OCI-LY7 (cell line): ENCODE results near the gene ANP32A. TPM values are rescaled to one million over a fixed set of nuclear protein-coding genes. Genes with fewer than 3 reads are reported as not detected.
A peak's percentile ranks its signal among the peaks of the same experiment; 100 is the strongest.

Experiments used
- Bru-seq: library from RNA; stranded (reverse); fragments of 400-500 nt; gene quantifications from one replicate; lab custom pipeline; 2021; lab: Mats Ljungman, UMichigan
- BruChase-seq, 2 experiments: library from RNA; stranded (reverse); fragments of 400-500 nt; gene quantifications; one replicate each; lab custom pipeline; 2021; lab: Mats Ljungman, UMichigan
- BruUV-seq: library from RNA; stranded (reverse); fragments of 400-500 nt; replicated peaks from 2 replicates; lab custom pipeline; 2021; lab: Mats Ljungman, UMichigan
- CTCF ChIA-PET: fragments of 300-600 bp; sonication (Branson Sonifier 250); formaldehyde crosslinking; loops from one replicate; lab custom pipeline; 2022; ENCODE audit warnings: antibody characterized with exemption; ENCODE audit not compliant: unreplicated experiment; lab: Charles Lee
- POLR2A ChIA-PET: fragments of 300-600 bp; sonication (Branson Sonifier 250); formaldehyde crosslinking; loops from one replicate; lab custom pipeline; 2022; ENCODE audit warnings: antibody characterized with exemption; lab: Charles Lee
- DNase-seq: peaks from one replicate; pipeline ENCODE4 v3.0.0-alpha.2; 2015; ENCODE audit warnings: low spot score
- H2AFZ ChIP-seq: fragments of 200-600 bp; sonication (generic), shearing (Covaris generic); 2 replicates; pipeline ENCODE4 v1.6.1; 2014; ENCODE audit warnings: mild to moderate bottlenecking, antibody characterized with exemption, low read length, moderate library complexity
- H3K27ac ChIP-seq: fragments of 200-600 bp; sonication (generic); 2 replicates; pipeline ENCODE4 v1.5.1; 2014; ENCODE audit warnings: mixed run types, low read depth, mild to moderate bottlenecking, moderate library complexity, low read length, inconsistent platforms; ENCODE audit not compliant: poor library complexity, severe bottlenecking
- H3K36me3 ChIP-seq: fragments of 200-600 bp; sonication (generic); 2 replicates; pipeline ENCODE4 v1.6.1; 2014; ENCODE audit warnings: mild to moderate bottlenecking, antibody characterized with exemption, low read length, moderate library complexity, mixed read lengths; ENCODE audit not compliant: insufficient read depth
- H3K4me1 ChIP-seq: fragments of 200-600 bp; sonication (generic); 2 replicates; pipeline ENCODE4 v1.5.1; 2014; ENCODE audit warnings: mild to moderate bottlenecking, low read length; ENCODE audit not compliant: insufficient read depth, poor library complexity, severe bottlenecking
- H3K4me2 ChIP-seq: fragments of 200-600 bp; sonication (generic); 2 replicates; pipeline ENCODE4 v1.6.1; 2014; ENCODE audit warnings: mild to moderate bottlenecking, low read length
- H3K4me3 ChIP-seq: fragments of 200-600 bp; sonication (generic); 2 replicates; pipeline ENCODE4 v1.5.1; 2014; ENCODE audit warnings: mild to moderate bottlenecking, low read depth, low read length; ENCODE audit not compliant: poor library complexity, severe bottlenecking
- H3K79me2 ChIP-seq: fragments of 200-600 bp; sonication (generic); 2 replicates; pipeline ENCODE4 v1.6.1; 2016; ENCODE audit warnings: low read depth, mild to moderate bottlenecking, low read length, moderate library complexity, mixed read lengths; ENCODE audit not compliant: insufficient read depth
- H3K9me2 ChIP-seq: fragments of 200-600 bp; sonication (generic); 2 replicates; pipeline ENCODE4 v1.6.1; 2016; ENCODE audit warnings: mild to moderate bottlenecking, low read length, mixed read lengths; ENCODE audit not compliant: insufficient read depth
- H3K9me3 ChIP-seq: fragments of 200-600 bp; sonication (generic); 2 replicates; pipeline ENCODE4 v1.6.1; 2014; ENCODE audit warnings: mild to moderate bottlenecking, mixed run types, low read length, mixed read lengths
- H4K20me1 ChIP-seq: fragments of 200-600 bp; sonication (generic); 2 replicates; pipeline ENCODE4 v1.6.1; 2014; ENCODE audit warnings: mild to moderate bottlenecking, antibody characterized with exemption, low read length, moderate library complexity, mixed read lengths; ENCODE audit not compliant: insufficient read depth
- CTCF ChIP-seq: fragments of 200-600 bp; sonication (generic); conservative IDR thresholded peaks from 2 replicates; pipeline ENCODE4 v1.5.1; 2014; ENCODE audit warnings: mild to moderate bottlenecking, antibody characterized with exemption, low read length, moderate library complexity, mixed read lengths
- EZH2phosphoT487 ChIP-seq: fragments of 200-600 bp; sonication (generic); IDR thresholded peaks from 2 replicates; pipeline ENCODE4 v1.6.1; 2018; ENCODE audit warnings: low read depth, borderline replicate concordance, mild to moderate bottlenecking, mixed run types, antibody characterized with exemption, low read length, moderate library complexity, mixed read lengths
- intact Hi-C: fragments of 100-400 bp; cut with micrococcal nuclease; formaldehyde crosslinking; loops from one replicate; pipeline ENCODE4 v1.10.0; 2022; ENCODE audit not compliant: unreplicated experiment
- long read RNA-seq: library from polyadenylated mRNA; stranded (forward); transcript quantifications from one replicate; pipeline ENCODE4 v2.0.0, GENCODE V29; 2022
- total RNA-seq, 2 experiments: library from RNA; depleted of rRNA in 1 of 2; stranded (reverse); fragments of >200 nt in 1 of 2; shearing (Covaris generic) in 1 of 2; gene quantifications; 2 replicates each; pipeline ENCODE4 v1.2.3, GENCODE V29; 2014 to 2022

Gene ANP32A
- 232 and 282 TPM in 2 replicates for total RNA-seq (2014; rRNA removed; shearing (Covaris generic))
- total RNA-seq (2022), result 563 and 580 TPM in 2 replicates
- percentile 98 among the genes with signal in this experiment for Bru-seq, nascent RNA
- BruChase-seq, experiment 1, labeled RNA remaining after a 6-hour chase, result percentile 99 among the genes with signal in this experiment
- BruChase-seq, experiment 2, labeled RNA remaining after a 2-hour chase, result percentile 97 among the genes with signal in this experiment
- long read RNA-seq, transcript ANP32A-203 (7 exons, 2,440 nt), result major isoform, 215 of 261 reads
- long read RNA-seq, partial matches to known transcripts, result 5 of 261 reads
- long read RNA-seq, other reads (novel, unspliced or antisense), result 35 of 261 reads

- Histone ChIP-seq H3K4me2 (peak within 1 kb of the TSS; percentile 93), H3K4me1 (peaks cover 30% of the 10 kb centered on the region), H3K9me2 (no peaks in the 10 kb centered on the region), H2AFZ (no peak within 1 kb of the TSS), H3K27ac (peak within 1 kb of the TSS; percentile 91), H3K4me3 (peak within 1 kb of the TSS; percentile 95), H4K20me1 (peaks cover 23% of the 10 kb centered on the region), H3K36me3 (peaks cover 60% of the 10 kb centered on the region), H3K79me2 (peaks cover 90% of the 10 kb centered on the region), H3K9me3 (no peaks in the 10 kb centered on the region)
- TF ChIP-seq EZH2phosphoT487, result no peak
- TF ChIP-seq CTCF, result no peak
- POLR2A ChIA-PET, result interaction anchor here (0.6 to 6.0 kb wide), 6 partner anchors 10 to 199 kb away, joined by 3 to 96 read pairs (median 4); no protein-coding TSS in a partner anchor
- intact Hi-C loops, result loop anchor here (1.0 to 5.0 kb wide), 3 partner anchors 30 to 188 kb away; no protein-coding TSS in a partner anchor
- CTCF ChIA-PET, result no interaction called here
- peak; percentile 98 for DNase-seq
- BruUV-seq, result no TSS peak
Measured at GRCh38 chr15:68820295-68821189, at the start of gene ANP32A. TSS of gene ANP32A (minus strand) at chr15:68820895. CDS start at chr15:68820751, 144 bp downstream.

- no peak overlapping the region for H3K4me3 ChIP-seq
- H4K20me1 ChIP-seq, result no peaks in the 10 kb centered on the region
- H3K79me2 ChIP-seq, result no peaks in the 10 kb centered on the region; the same call in 1 of the 2 replicates
- no peaks in the 10 kb centered on the region; the same call in 1 of the 2 replicates for H3K36me3 ChIP-seq
- no peaks in the 10 kb centered on the region for H3K9me2 ChIP-seq
- BruUV-seq, result no TSS peak
- H3K27ac ChIP-seq, result no peak overlapping the region
- H2AFZ ChIP-seq, result no peak overlapping the region
- ChIA-PET POLR2A (interaction anchor here (1.0 to 1.9 kb wide), 4 partner anchors 10 to 44 kb away, joined by 3 to 11 read pairs (median 4); no protein-coding TSS in a partner anchor), CTCF (no interaction called here)
- no peak for DNase-seq
- TF ChIP-seq EZH2phosphoT487 (no peak), CTCF (no peak)
- H3K9me3 ChIP-seq, result peaks cover 14% of the 10 kb centered on the region; the same call in 1 of the 2 replicates
- peaks cover 30% of the 10 kb centered on the region for H3K4me1 ChIP-seq
- no peak overlapping the region for H3K4me2 ChIP-seq
- intact Hi-C loops, result no loop called here
Measured at GRCh38 chr15:68868296-68868695, 47.6 kb upstream of the ANP32A start.
